KMS-11 (cell line): ENCODE measurements around the gene THOC1.

Source experiments
- H2AFZ ChIP-seq: fragments of 200-600 bp; sonication (generic); 2 replicates; pipeline ENCODE4 v1.6.1; 2016; ENCODE audit warnings: antibody characterized with exemption, mixed run types, low read depth
- H3K27ac ChIP-seq: fragments of 200-600 bp; sonication (generic); 2 replicates; pipeline ENCODE4 v1.6.1; 2016; ENCODE audit warnings: mild to moderate bottlenecking, mixed run types
- H3K27me3 ChIP-seq: fragments of 200-600 bp; sonication (generic); 2 replicates; pipeline ENCODE4 v1.6.1; 2017; ENCODE audit warnings: mild to moderate bottlenecking, low read depth, mixed run types, moderate library complexity; ENCODE audit not compliant: insufficient read depth
- H3K36me3 ChIP-seq: fragments of 200-600 bp; sonication (generic); 2 replicates; pipeline ENCODE4 v1.6.1; 2017; ENCODE audit warnings: mild to moderate bottlenecking, mixed run types; ENCODE audit not compliant: insufficient read depth
- H3K4me1 ChIP-seq: fragments of 200-600 bp; sonication (generic); 2 replicates; pipeline ENCODE4 v1.6.1; 2016; ENCODE audit warnings: mild to moderate bottlenecking, low read depth, mixed run types; ENCODE audit not compliant: poor library complexity, severe bottlenecking
- H3K4me2 ChIP-seq: fragments of 200-600 bp; sonication (generic); 2 replicates; pipeline ENCODE4 v1.7.0; 2016; ENCODE audit warnings: mild to moderate bottlenecking, mixed run types
- H3K4me3 ChIP-seq: fragments of 200-600 bp; sonication (generic); IDR thresholded peaks from 2 replicates; pipeline ENCODE4 v1.6.1; 2017; ENCODE audit warnings: low read depth, low read length, mixed read lengths; ENCODE audit not compliant: insufficient read depth
- H3K79me2 ChIP-seq: fragments of 200-600 bp; sonication (generic); 2 replicates; pipeline ENCODE4 v1.6.1; 2016; ENCODE audit warnings: low read depth, mixed run types; ENCODE audit not compliant: insufficient read depth
- H3K9ac ChIP-seq: fragments of 200-600 bp; sonication (generic); 2 replicates; pipeline ENCODE4 v1.6.1; 2016; ENCODE audit warnings: mild to moderate bottlenecking, mixed run types
- H4K20me1 ChIP-seq: fragments of 200-600 bp; sonication (generic); 2 replicates; pipeline ENCODE4 v1.6.1; 2016; ENCODE audit warnings: mild to moderate bottlenecking, mixed run types; ENCODE audit not compliant: insufficient read depth
- CTCF ChIP-seq: fragments of 200-600 bp; sonication (generic); conservative IDR thresholded peaks from 2 replicates; pipeline ENCODE4 v1.6.1; 2017; ENCODE audit warnings: low read depth, mild to moderate bottlenecking, antibody characterized with exemption, low read length, moderate library complexity, mixed read lengths

Gene THOC1, protein sequence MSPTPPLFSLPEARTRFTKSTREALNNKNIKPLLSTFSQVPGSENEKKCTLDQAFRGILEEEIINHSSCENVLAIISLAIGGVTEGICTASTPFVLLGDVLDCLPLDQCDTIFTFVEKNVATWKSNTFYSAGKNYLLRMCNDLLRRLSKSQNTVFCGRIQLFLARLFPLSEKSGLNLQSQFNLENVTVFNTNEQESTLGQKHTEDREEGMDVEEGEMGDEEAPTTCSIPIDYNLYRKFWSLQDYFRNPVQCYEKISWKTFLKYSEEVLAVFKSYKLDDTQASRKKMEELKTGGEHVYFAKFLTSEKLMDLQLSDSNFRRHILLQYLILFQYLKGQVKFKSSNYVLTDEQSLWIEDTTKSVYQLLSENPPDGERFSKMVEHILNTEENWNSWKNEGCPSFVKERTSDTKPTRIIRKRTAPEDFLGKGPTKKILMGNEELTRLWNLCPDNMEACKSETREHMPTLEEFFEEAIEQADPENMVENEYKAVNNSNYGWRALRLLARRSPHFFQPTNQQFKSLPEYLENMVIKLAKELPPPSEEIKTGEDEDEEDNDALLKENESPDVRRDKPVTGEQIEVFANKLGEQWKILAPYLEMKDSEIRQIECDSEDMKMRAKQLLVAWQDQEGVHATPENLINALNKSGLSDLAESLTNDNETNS

GRCh38 chr18:267688-268552, at the start of gene THOC1:
Gene THOC1 (minus strand): TSS chr18:268047. CDS start chr18:268019, 28 bp downstream.
- Histone ChIP-seq H3K4me2 (peak within 1 kb of the TSS; percentile 69), H3K27ac (peak within 1 kb of the TSS; percentile 99), H4K20me1 (no peaks in the 10 kb centered on the region), H2AFZ (peak within 1 kb of the TSS; percentile 93), H3K36me3 (peaks cover 8% of the 10 kb centered on the region; the same call in 1 of the 2 replicates), H3K4me1 (peaks cover 9% of the 10 kb centered on the region), H3K27me3 (no peaks in the 10 kb centered on the region), H3K9ac (peak within 1 kb of the TSS; percentile 100), H3K79me2 (peaks cover 22% of the 10 kb centered on the region; the same call in 1 of the 2 replicates), H3K4me3 (no peak within 1 kb of the TSS)
- TF ChIP-seq CTCF = no peak

DNA sequence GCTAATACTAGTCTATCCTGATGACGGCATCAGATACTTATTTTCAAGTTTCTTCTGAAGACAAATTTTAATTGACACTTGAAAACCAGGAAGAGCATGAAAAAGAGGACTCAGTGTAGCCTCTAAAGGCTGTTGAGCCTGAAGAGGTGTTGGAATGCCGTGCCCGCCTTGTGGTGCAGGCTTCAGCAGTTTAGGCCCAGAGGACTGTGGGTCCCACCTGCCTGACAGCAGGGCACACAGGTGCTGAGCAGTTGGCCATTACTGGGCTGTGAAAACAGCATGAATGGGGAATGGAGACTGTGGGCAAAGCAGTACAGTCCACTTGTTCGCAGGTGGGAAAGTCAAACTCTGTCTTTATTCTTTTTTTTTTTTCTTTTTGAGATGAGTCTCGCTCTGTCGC, 49.8 kb upstream of the THOC1 start:
- no peak for TF ChIP-seq CTCF
- no peaks in the 10 kb centered on the region for H3K36me3 ChIP-seq
- H4K20me1 ChIP-seq = no peaks in the 10 kb centered on the region
- no peak overlapping the region for H3K27ac ChIP-seq
- H3K9ac ChIP-seq = no peak overlapping the region
- no peaks in the 10 kb centered on the region for H3K27me3 ChIP-seq
- H3K4me3 ChIP-seq = no peak overlapping the region
- no peak overlapping the region for H3K4me2 ChIP-seq
- no peaks in the 10 kb centered on the region for H3K4me1 ChIP-seq
- H3K79me2 ChIP-seq = no peaks in the 10 kb centered on the region
- H2AFZ ChIP-seq = no peak overlapping the region

DNA sequence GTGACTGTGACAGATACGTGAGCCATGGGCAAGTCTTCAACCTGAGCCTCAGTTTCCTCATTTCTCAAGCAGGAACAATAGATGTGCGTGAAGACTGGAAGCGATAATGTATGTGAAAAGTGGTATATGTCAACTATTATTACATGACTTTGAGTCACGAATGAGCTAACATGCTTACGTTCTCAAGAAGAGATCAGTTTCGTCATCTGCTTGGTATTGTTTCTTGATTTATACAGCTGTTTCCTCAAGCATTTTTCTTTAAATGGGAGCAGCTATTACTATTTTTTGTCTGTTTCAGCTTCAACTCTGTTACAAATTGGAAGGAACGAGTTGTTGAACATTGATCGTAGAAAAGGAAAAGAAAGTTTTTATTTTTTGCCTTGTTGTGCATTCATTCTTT, 48.5 kb upstream of the THOC1 start:
- Histone ChIP-seq H3K36me3 (no peaks in the 10 kb centered on the region), H4K20me1 (no peaks in the 10 kb centered on the region), H2AFZ (no peak overlapping the region), H3K9ac (no peak overlapping the region), H3K4me1 (no peaks in the 10 kb centered on the region), H3K27ac (no peak overlapping the region), H3K4me2 (no peak overlapping the region), H3K79me2 (no peaks in the 10 kb centered on the region), H3K27me3 (no peaks in the 10 kb centered on the region), H3K4me3 (no peak overlapping the region)
- TF ChIP-seq CTCF = no peak

- H3K79me2 ChIP-seq = no peaks in the 10 kb centered on the region
- H3K27me3 ChIP-seq = no peaks in the 10 kb centered on the region
- H4K20me1 ChIP-seq = no peaks in the 10 kb centered on the region
- no peak overlapping the region for H3K4me3 ChIP-seq
- no peak overlapping the region for H3K9ac ChIP-seq
- no peak overlapping the region for H3K27ac ChIP-seq
- H3K36me3 ChIP-seq = no peaks in the 10 kb centered on the region
- no peak for TF ChIP-seq CTCF
- no peak overlapping the region for H3K4me2 ChIP-seq
- H2AFZ ChIP-seq = no peak overlapping the region
- no peaks in the 10 kb centered on the region for H3K4me1 ChIP-seq
These were observed 46.1 kb upstream of the THOC1 start for GRCh38 chr18:313931-314330.
